Adrenal gland (tissue), 5 donors: ENCODE results near the gene DOCK1.

Experiments used
- POLR2A ChIP-seq, 2 donors: fragments of 450-650 bp; IDR thresholded peaks; one replicate each; pipeline ENCODE4 v1.6.1; 2017; ENCODE audit warnings: antibody characterized with exemption in 2 of 2, mild to moderate bottlenecking in 2 of 2, moderate library complexity in 1 of 2
- TF ChIP-seq, protein P1 (sequence below), 6 experiments: fragments of 450-650 bp in 4 of 6; fragments of 200-600 bp in 2 of 6; sonication (generic) in 1 of 6; IDR thresholded peaks; 1 replicate in 5 of 6; 2 replicates in 1 of 6; pipeline versions ENCODE4 v1.5.1 to v1.8.0; 2016 to 2021; ENCODE audit warnings: antibody characterized with exemption in 6 of 6, mild to moderate bottlenecking in 2 of 6, moderate library complexity in 1 of 6
- donor health status: DM: no; HTN: no; CAD: no.

DNA sequence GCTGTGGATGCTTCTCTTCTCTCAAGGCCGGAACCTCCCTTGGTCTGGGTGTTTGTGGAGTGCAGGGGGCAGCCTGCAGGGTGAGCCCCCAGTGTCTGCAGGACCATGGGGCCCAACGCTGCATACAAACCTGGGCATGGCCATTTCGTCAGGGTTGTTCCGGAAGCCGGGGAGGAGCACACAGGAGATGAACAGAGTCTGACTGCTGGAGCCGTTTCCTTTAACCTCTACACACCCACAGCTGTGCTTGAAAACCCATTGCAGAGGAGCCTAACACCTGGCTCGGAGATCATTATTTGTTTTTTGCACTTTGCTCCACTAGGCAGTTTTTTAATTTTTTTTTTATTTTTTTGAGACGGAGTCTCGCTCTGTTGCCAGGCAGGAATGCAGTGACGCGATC lies 458.8 kb downstream of the DOCK1 start:
- TF ChIP-seq, protein P1, sequence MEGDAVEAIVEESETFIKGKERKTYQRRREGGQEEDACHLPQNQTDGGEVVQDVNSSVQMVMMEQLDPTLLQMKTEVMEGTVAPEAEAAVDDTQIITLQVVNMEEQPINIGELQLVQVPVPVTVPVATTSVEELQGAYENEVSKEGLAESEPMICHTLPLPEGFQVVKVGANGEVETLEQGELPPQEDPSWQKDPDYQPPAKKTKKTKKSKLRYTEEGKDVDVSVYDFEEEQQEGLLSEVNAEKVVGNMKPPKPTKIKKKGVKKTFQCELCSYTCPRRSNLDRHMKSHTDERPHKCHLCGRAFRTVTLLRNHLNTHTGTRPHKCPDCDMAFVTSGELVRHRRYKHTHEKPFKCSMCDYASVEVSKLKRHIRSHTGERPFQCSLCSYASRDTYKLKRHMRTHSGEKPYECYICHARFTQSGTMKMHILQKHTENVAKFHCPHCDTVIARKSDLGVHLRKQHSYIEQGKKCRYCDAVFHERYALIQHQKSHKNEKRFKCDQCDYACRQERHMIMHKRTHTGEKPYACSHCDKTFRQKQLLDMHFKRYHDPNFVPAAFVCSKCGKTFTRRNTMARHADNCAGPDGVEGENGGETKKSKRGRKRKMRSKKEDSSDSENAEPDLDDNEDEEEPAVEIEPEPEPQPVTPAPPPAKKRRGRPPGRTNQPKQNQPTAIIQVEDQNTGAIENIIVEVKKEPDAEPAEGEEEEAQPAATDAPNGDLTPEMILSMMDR (IDR thresholded peaks at IDR 0.05): no peak
- TF ChIP-seq POLR2A (IDR thresholded peaks at IDR 0.05): no peak
